GM11168 (cell line): ENCODE measurements around the gene LUZP1.

ENCODE experiments used
- in situ Hi-C: fragments of 300-500 bp; cut with MboI; formaldehyde crosslinking; loops from one replicate; pipeline ENCODE4 v1.12.0; 2022; ENCODE audit warnings: low sequenced_read_pairs; ENCODE audit not compliant: unreplicated experiment

Gene LUZP1

GRCh38 chr1:23039308-23039826, 129.3 kb downstream of the LUZP1 start:
- in situ Hi-C loops = no loop called here

DNA sequence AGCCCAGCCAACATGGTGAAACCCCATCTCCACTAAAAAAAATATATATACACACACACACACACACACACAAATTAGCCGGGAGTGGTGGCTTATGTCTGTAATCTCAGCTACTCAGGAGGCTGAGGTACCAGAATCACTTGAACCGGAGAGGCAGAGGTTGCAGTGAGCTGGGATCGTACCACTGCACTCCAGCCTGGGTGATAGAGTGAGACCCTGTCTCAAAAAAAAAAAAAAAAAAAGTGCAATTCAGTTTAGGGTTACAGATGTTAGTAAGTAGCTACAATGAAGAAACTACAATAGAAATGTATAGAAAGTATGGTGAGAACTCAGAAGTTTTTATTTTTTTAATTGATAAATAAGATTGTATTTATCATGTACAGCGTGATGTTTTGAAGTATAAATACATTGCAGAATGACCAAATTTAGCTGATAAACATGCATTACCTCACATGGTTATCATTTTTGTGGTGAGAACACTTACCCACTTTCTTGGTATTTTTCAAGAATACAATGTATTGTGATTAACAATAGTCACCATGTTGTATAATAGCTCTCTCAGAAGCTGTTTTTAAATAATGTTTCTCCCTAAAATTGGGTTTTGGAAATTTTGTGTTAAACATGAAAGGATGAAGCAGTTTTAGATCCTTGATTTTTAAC, 131.4 kb downstream of the LUZP1 start:
- in situ Hi-C loops = no loop called here

- in situ Hi-C loops = no loop called here
Measured at GRCh38 chr1:23035823-23036452, 132.7 kb downstream of the LUZP1 start.
